ENCODE measurements around the gene PTMA. TPM values are rescaled to one million over a fixed set of nuclear protein-coding genes. Genes with fewer than 3 reads are reported as not detected.

The PTMA gene
- polyA plus RNA-seq, 1 donor from 2014 or later = 2,091 TPM

DNA sequence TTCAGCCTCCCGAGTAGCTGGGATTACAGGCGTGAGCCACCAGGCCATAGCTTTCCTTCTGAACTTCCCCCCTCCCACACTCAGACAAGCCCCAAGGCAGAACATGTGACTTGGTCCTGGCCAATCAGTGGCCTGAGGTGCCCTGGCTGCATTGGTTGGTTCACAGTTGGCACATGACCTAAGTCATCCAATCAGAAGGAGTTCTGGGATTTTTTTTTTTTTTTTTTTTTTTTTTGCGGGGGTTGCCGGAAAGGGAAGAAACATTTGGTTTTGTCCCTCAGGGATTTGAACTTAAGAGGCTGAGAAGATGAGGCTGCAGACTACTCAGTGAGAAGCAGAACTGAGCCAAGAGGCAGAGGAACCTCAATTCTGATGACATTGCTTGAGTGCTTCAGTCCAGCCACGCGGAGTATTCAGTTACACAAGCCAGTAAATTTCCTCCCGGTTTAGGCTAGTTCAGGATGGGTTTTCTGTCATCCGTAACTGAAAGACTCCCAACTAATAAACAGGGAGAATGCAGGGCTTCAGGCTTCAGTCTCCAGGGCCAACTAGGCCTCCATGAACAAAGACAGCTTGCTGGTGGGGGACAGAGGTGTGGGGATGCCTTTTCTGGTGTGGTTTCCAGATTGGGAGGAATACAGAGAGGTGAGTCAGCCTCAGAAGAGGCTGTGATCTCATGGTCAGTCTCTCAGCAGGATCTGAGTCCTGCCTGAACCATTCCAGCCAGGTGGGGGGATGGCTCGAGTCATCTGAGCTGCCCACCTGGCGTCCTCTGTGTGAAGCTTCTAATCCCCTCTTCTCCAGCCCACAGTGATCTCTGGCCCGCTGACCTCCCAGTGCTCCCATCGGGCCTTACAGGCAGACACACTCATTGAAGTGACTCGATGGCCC, 9.2 kb downstream of the PTMA start:
- peaks cover 4% of the 10 kb centered on the region for H3K36me3 ChIP-seq (ENCODE audit: insufficient read depth, low read length)
- peaks cover 17% of the 10 kb centered on the region for H4K20me1 ChIP-seq (ENCODE audit: insufficient read depth)
- H2AFZ ChIP-seq (ENCODE audit: low read depth, low read length) = no peak overlapping the region
- no peaks in the 10 kb centered on the region for H3K9me2 ChIP-seq (ENCODE audit: insufficient read depth, low read length)
- TF ChIP-seq POLR2AphosphoS5 (IDR thresholded peaks at IDR 0.05) (no peak), TAF1 (IDR thresholded peaks at IDR 0.05; ENCODE audit: low read depth) (no peak), EP300 (conservative IDR thresholded peaks at IDR 0.05; ENCODE audit: poor library complexity, severe bottlenecking) (no peak), RAD21 (conservative IDR thresholded peaks at IDR 0.05) (no peak), MXI1 (conservative IDR thresholded peaks at IDR 0.05; ENCODE audit: poor library complexity, severe bottlenecking) (no peak), EZH2 (IDR thresholded peaks at IDR 0.05; ENCODE audit: borderline replicate concordance, insufficient read depth, low read length, poor library complexity, severe bottlenecking) (no peak), SMC3 (conservative IDR thresholded peaks at IDR 0.05; ENCODE audit: poor library complexity) (no peak)
- TF ChIP-seq, protein P1, sequence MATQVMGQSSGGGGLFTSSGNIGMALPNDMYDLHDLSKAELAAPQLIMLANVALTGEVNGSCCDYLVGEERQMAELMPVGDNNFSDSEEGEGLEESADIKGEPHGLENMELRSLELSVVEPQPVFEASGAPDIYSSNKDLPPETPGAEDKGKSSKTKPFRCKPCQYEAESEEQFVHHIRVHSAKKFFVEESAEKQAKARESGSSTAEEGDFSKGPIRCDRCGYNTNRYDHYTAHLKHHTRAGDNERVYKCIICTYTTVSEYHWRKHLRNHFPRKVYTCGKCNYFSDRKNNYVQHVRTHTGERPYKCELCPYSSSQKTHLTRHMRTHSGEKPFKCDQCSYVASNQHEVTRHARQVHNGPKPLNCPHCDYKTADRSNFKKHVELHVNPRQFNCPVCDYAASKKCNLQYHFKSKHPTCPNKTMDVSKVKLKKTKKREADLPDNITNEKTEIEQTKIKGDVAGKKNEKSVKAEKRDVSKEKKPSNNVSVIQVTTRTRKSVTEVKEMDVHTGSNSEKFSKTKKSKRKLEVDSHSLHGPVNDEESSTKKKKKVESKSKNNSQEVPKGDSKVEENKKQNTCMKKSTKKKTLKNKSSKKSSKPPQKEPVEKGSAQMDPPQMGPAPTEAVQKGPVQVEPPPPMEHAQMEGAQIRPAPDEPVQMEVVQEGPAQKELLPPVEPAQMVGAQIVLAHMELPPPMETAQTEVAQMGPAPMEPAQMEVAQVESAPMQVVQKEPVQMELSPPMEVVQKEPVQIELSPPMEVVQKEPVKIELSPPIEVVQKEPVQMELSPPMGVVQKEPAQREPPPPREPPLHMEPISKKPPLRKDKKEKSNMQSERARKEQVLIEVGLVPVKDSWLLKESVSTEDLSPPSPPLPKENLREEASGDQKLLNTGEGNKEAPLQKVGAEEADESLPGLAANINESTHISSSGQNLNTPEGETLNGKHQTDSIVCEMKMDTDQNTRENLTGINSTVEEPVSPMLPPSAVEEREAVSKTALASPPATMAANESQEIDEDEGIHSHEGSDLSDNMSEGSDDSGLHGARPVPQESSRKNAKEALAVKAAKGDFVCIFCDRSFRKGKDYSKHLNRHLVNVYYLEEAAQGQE (IDR thresholded peaks at IDR 0.05; ENCODE audit: borderline replicate concordance) = no peak
- TF ChIP-seq, protein P2, sequence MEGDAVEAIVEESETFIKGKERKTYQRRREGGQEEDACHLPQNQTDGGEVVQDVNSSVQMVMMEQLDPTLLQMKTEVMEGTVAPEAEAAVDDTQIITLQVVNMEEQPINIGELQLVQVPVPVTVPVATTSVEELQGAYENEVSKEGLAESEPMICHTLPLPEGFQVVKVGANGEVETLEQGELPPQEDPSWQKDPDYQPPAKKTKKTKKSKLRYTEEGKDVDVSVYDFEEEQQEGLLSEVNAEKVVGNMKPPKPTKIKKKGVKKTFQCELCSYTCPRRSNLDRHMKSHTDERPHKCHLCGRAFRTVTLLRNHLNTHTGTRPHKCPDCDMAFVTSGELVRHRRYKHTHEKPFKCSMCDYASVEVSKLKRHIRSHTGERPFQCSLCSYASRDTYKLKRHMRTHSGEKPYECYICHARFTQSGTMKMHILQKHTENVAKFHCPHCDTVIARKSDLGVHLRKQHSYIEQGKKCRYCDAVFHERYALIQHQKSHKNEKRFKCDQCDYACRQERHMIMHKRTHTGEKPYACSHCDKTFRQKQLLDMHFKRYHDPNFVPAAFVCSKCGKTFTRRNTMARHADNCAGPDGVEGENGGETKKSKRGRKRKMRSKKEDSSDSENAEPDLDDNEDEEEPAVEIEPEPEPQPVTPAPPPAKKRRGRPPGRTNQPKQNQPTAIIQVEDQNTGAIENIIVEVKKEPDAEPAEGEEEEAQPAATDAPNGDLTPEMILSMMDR (IDR thresholded peaks at IDR 0.05; ENCODE audit: poor library complexity, severe bottlenecking) = no peak
- no peak overlapping the region for H3K4me2 ChIP-seq (ENCODE audit: low read length)
- H3K9ac ChIP-seq (ENCODE audit: low read length) = no peak overlapping the region
- peaks cover 11% of the 10 kb centered on the region for H3F3A ChIP-seq (ENCODE audit: insufficient read depth, low read length, poor library complexity, severe bottlenecking)
- no peak overlapping the region for H3K4me3 ChIP-seq (ENCODE audit: low read length)
- H3K9me3 ChIP-seq (ENCODE audit: low read length) = no peaks in the 10 kb centered on the region
- peaks cover 11% of the 10 kb centered on the region for H3K79me2 ChIP-seq (replicated peaks; ENCODE audit: insufficient read depth, low read length)
- H3K27ac ChIP-seq (ENCODE audit: low read length) = no peak overlapping the region
- no peaks in the 10 kb centered on the region for H3K27me3 ChIP-seq (ENCODE audit: insufficient read depth, low read depth, low read length)

DNA sequence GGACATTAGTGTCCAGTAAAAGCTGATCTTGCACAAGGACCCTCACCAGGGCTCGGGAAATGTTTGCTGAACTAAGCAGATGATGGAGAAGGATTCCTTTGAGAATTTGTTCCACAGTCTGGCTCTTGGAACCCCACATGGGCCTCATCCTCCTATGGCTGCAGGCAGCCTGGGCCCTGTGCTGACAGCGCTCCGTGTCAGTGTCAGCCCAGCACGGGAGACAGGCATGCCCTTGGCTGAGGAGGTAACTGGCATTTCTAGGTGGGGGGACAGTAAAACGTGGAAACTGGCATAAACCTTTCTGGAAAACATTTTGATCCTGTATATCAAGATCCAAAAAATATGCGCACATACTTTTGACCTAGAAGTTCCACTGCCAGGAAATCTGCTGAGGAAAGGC, 10.5 kb downstream of the PTMA start:
- H3K36me3 ChIP-seq (ENCODE audit: insufficient read depth, low read length) = no peaks in the 10 kb centered on the region
- TF ChIP-seq RAD21 (conservative IDR thresholded peaks at IDR 0.05) = no peak
- no peak overlapping the region for H2AFZ ChIP-seq (ENCODE audit: low read depth, low read length)
- no peaks in the 10 kb centered on the region for H3K9me3 ChIP-seq (ENCODE audit: low read length)
- H3K9ac ChIP-seq (ENCODE audit: low read length) = no peak overlapping the region
- H3K9me2 ChIP-seq (ENCODE audit: insufficient read depth, low read length) = no peaks in the 10 kb centered on the region
- H3F3A ChIP-seq (ENCODE audit: insufficient read depth, low read length, poor library complexity, severe bottlenecking) = peaks cover 11% of the 10 kb centered on the region
- H4K20me1 ChIP-seq (ENCODE audit: insufficient read depth) = peaks cover 11% of the 10 kb centered on the region
- peaks cover 4% of the 10 kb centered on the region for H3K79me2 ChIP-seq (replicated peaks; ENCODE audit: insufficient read depth, low read length)
- no peak overlapping the region for H3K4me3 ChIP-seq (ENCODE audit: low read length)
- no peak overlapping the region for H3K4me2 ChIP-seq (ENCODE audit: low read length)
- H3K27me3 ChIP-seq (ENCODE audit: insufficient read depth, low read depth, low read length) = no peaks in the 10 kb centered on the region
- no peak overlapping the region for H3K27ac ChIP-seq (ENCODE audit: low read length)

Data from neural cell (in vitro differentiated cells).